IPS-18c (cell line): ENCODE measurements around the gene STAT1.

Source experiments
- H3K4me3 ChIP-seq: 2 replicates; pipeline ENCODE4 v1.7.0; 2013; ENCODE audit warnings: low read depth, mild to moderate bottlenecking, low read length, moderate library complexity; ENCODE audit not compliant: insufficient read depth
- H3K9me3 ChIP-seq: one replicate; pipeline ENCODE4 v1.6.1; 2013; ENCODE audit warnings: mild to moderate bottlenecking, low read length, moderate library complexity; ENCODE audit not compliant: control insufficient read depth, insufficient read depth

STAT1 gene

DNA sequence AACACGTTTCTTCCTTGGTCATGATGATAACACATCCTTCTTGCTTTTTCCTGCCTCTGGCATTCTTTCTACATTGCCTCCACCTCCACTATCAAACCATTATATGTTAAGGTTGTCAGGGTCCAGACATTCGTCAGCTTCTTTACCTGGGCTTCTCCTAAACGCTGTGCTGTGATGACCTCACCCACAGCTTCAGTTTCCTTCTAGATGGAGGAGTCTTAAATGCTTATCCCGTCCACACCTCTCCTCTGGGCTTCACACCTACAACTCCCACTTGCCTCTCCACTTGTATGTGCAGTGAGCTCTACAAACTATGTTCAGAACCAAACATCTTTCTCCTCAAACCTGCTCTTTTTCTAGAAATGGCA lies 666 bp upstream of the STAT1 start:
- Histone ChIP-seq H3K4me3 (peak overlapping the region; percentile 80), H3K9me3 (no peaks in the 10 kb centered on the region)

DNA sequence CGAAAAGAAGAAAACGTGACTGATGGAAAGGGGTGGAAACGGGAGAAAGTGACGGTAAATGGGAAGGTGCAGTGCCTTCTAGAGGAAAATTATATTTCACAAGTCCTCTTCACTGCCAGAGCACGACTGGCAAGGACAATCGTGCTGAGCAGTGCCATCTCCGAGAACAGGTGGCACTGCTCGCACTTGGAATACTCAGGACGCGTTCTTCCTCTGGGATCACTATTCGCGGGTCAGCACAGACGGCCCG lies 364 bp downstream of the STAT1 start:
- peak overlapping the region; percentile 80 for H3K4me3 ChIP-seq
- H3K9me3 ChIP-seq: no peaks in the 10 kb centered on the region

DNA sequence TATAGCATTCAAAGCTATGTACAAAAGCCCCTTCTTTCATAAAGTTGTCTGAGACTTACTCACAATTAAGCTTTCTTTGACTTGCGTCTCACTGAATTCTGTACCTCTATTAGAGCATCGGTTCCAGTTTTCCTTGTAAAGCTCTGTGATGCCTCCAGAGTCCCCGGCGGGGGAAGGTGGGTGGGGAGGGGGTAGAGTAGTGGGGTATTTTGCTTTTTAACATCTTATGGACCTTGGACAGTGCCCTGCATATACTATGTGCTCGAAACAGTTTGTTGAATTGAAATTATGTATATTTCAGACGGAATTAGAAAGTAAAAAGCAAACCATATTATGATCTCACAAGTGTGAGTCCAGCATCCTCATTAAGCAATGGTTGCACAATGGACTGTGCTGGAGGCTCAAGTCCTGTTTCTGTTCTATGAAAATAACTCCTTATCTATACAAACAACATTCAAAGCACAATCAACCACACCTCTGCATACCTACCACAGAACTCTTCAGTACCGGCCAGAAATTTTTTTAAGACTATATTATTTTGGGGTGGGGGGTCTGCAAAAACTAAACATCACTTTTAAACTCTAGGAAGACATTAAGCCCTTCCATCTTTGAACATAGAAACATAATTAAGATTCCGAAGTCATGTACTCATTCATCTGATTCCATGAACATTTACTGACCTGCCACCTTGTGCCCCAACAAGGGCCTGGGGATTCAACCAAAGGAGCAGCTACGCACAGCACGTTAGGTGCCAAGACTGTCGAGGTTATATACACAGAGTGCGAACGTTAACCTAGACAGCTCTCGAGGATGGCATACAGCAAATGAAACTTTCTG lies 908 bp downstream of the STAT1 start:
- peak overlapping the region; percentile 80 for H3K4me3 ChIP-seq
- H3K9me3 ChIP-seq: no peaks in the 10 kb centered on the region

DNA sequence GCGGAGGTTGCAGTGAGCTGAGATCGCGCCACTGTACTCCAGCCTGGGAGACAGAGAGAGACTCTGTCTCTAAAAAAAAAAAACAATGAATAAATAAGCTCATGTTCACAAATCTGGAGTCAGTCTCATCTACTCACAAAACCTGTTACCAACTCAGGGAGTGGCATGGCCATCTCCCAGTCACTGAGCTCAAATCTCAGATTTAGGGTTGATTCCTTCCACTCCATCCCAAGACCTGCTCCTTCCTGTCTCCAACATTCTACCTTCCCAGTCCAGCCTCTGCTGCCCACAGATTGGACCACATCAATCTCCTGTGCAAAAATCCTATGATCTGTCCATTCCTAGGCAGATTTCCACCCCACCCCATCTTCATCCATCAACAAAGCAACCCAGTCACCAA lies 1.6 kb downstream of the STAT1 start:
- Histone ChIP-seq H3K4me3 (no peak overlapping the region), H3K9me3 (no peaks in the 10 kb centered on the region)

DNA sequence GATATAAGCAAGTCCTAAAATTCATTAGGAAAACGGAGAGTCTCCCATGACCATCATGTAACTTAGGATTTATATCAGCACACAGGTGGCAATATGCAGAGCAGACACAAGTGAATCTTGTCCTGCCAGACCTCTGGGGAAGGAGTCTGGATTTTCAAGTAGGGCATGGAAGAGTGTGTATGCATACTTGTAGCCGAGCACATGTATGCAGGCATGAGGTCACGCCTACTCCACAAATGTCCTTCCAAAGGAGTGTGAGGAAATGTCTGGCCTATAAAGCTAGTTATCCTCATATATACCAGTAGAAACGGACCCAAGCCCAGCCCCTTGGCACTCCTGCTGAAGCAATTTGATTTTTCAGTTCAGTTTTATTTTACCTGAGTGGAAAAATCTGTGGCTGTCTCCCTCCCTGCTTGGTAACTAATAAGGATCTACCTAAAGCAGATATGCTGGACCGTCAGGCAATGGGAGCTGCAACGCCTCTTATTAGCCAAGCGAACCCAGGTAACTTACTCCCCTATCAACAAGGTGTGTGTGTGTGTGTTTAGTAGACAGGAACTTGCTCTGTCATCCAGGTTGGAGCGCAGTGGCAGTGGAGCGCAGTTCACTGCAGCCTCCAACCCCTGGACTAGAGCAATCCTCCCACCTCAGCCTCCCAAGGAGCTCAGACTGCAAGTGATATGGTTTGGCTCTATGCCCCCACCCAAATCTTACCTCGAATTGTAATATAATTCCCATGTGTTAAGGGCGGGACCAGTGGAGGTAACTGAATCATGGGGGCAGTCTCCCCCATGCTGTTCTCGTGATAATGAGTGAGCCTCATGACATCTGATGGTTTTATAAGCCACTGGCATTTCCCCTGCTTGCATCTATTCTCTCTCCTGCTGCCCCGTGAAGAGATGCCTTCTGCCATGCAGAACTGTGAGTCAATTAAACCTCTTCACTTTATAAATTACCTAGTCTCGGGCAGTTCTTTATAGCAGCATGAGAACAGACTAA lies 2.8 kb downstream of the STAT1 start:
- H3K4me3 ChIP-seq: no peak overlapping the region
- H3K9me3 ChIP-seq: no peaks in the 10 kb centered on the region

DNA sequence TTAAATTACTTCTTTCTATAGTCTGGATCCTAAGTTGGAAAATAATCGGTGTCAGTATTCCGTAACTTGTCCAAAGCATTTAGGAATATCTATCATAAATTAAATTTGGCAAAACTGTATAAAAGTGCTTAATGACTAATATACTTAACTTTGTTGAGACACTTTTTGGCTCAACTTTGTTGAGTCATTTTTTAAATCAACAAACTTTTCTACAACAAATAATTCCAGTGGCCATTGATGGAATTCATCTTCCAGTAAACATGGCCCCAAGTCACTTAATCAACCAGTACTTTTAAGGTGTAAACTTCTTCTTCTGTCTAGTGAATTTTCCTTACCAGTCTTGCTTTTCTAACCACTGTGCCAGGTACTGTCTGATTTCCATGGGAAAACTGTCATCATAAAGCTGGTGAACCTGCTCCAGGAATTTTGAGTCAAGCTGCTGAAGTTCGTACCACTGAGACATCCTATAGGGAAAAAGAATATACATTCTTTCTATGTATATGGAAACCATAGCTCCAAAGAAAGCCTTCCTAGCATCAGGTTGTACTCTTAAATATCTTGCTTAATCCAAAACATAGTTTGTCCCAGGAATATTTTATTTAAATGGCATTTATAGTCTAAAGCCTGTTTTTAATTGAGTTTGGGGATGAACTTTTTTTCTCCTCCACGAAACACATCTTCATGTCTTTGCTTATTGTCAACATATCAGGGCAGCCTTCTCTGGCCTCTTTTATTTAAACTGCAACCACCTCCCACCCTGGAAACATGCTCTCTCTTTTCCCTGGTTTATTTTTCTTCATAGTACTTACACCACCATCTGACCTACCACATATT lies 4.2 kb downstream of the STAT1 start:
- no peaks in the 10 kb centered on the region for H3K9me3 ChIP-seq
- H3K4me3 ChIP-seq: no peak overlapping the region

DNA sequence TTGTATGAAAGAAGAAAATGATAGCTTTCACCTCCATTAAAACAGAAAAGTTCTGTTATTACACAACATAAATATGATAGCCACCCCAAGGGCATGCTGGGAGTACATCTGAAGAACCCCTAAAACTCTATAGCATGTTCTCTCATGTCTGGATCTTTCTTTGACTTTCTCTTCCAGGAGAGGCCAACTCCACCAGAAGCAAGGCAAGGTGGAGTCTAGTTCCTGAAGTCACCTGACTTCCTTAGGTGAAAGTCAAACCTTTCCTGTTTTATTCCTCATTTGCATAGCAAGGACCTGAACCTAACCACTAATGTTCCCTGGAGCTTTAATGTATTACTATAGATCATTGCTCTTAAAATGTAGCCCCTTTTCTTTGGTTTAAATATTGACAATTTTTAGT lies 5.7 kb downstream of the STAT1 start:
- H3K9me3 ChIP-seq: no peaks in the 10 kb centered on the region
- no peak overlapping the region for H3K4me3 ChIP-seq

DNA sequence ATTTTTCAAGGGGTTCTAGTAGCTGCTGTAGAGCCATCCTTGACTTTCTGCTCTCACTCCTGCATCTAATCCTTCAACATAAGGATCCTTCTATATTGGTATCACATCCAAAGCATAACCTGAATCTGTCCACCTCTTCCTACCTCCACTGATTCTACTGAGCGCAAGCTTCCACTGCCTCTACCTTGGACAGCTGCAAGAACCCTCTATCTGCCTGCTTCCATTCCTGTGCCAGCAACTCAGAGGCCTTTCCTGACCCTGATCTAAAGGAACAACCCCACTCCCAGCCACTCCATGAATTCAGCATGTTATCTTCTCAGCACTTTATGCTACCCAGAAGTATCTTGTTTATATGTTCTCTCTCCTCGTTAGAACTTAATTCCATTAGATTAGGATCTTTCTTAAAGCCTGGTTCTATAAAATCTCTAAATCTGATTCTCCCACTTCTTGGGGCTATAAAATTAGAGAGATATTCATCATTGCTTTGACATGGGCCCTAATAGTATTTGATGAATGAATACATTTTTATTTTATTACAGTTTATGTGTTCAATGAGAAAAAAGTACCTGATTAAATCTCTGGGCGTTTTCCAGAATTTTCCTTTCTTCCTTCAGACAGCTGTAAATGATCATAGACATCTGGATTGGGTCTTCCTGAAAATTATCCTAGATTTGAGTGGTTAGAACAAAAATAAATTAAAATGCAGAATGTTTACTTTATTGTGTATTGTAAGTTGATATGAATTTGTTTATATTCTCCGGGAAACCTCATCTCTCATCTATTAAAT lies 6.8 kb downstream of the STAT1 start:
- Histone ChIP-seq H3K9me3 (no peaks in the 10 kb centered on the region), H3K4me3 (no peak overlapping the region)

DNA sequence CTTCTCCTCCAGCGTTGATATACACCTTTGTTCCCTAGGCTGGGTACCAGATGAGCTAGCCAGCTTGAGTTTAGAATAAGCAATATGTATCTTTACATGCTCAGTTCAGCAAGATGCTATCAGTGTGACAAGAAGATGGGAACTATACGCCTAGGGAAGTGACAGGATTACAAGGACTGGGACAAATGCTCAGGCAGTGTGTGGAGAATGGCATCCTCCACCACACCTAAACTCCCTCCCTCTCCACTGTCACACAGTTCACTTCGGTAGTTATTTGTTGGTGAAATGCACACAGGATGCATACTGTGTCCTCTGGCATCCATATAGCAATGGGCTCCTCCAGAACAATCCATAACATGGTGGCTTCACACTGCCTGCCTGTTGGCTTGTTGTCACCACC lies 7.7 kb downstream of the STAT1 start:
- Histone ChIP-seq H3K9me3 (no peaks in the 10 kb centered on the region), H3K4me3 (no peak overlapping the region)

DNA sequence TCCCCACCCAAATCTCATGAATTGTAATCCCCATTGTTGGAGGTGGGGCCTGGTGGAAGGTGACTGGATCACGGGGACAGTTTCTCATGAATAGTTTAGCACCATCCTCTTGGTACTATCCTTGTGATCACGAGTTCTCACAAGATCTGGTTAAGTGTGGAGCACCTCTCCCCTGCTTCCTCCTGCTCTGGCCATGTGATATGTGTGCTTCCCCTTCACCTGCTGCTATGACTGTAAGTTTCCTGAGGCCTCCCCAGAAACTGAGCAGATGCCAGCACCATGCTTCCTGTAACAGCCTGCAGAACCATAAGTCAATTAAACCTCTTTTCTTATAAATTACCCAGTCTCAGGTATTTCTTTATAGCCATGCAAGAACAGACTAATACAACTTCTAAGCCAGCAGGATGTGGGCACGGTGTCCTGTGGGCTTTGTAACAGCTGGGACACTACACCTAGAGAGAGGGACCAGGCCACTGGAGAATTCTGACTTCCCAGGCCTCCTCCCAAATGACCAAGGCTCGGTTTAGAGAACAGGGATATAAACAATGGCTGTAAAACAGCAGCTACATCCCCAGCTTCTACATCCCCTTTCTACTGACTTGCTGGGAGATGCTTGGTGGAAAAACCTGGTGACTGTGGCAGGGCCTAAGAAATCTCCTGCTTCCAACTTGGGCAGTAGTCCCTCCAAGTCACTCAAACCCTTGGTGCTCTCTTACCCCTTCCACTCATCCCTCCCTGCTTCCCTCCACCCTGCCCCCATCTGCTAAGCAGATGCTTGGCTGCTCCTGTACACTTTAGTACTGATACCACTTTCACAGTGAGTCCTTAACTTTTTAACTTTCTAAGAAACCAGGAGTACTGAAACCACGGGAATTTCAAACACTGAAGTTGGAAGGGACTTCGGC lies 10.3 kb downstream of the STAT1 start:
- H3K9me3 ChIP-seq: no peaks in the 10 kb centered on the region
- H3K4me3 ChIP-seq: no peak overlapping the region

DNA sequence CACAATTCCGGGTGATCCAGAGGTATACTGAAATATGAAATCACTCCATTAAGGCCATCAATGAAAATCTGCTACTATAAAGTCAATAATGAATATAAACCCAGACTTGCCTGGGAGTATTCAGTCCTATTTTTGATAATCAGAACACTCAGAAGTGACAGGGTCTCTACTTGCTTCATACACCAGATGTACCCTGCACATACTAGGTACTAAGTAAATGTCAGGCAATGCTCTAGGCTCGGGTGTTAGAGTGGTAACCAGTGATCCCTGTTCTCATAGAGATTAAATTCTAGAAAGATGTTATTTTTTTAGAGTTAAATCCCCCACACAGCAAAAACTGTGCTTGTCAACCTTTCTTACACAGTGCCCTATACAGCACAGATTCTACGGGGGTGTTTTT lies 12.3 kb downstream of the STAT1 start:
- H3K4me3 ChIP-seq: no peak overlapping the region
- no peaks in the 10 kb centered on the region for H3K9me3 ChIP-seq

DNA sequence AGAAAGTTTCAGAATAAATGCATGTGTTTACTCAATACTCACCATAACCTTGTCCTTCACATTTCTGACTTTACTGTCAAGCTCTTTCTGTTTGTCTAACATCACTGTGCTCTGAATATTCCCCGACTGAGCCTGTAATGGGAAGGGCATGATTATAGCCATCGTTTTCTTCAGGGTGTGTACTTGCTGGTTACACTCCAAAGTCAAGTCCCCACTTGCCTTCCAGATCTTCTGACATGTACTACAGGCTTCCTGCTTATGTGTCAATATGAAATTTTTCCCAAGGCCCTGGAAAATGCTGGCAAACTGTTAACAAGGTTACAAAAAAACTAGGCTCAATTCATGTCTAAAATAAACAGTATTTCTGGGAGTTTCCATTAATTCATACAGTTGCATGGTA lies 12.9 kb downstream of the STAT1 start:
- H3K9me3 ChIP-seq: no peaks in the 10 kb centered on the region
- H3K4me3 ChIP-seq: no peak overlapping the region

DNA sequence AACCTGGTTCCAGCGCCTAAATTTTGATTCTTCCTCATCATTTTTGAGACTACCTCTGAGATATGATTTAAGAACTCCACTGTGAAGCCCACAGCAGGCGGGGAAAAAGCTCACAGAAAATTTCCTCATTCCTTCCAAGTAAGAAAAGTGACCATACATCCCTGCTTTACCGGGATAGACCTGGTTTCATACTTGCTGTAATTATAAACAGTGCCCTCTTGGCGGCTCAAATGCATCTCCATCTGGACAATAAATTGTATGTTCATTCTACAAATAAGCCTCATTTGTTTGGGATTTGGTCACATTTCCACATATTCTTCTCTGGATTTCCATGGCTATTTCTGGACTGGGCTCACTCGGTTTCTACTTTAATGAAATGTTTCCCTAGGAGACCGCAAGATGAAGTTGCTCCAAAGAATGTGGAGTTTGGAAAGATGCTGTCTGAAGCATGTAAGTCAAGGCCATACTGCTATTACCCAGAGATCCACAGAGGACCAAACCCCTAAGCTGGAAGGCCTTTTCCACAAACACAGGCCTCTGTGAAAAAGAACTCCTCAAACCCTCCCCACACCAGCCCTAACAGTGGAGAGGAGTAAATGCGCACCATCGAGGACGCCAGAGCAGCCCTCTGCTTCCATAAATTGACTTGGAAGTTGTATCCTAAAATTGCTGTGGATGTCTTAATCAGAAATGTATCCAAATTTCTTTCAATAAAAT lies 13.9 kb downstream of the STAT1 start:
- Histone ChIP-seq H3K9me3 (no peaks in the 10 kb centered on the region), H3K4me3 (no peak overlapping the region)

DNA sequence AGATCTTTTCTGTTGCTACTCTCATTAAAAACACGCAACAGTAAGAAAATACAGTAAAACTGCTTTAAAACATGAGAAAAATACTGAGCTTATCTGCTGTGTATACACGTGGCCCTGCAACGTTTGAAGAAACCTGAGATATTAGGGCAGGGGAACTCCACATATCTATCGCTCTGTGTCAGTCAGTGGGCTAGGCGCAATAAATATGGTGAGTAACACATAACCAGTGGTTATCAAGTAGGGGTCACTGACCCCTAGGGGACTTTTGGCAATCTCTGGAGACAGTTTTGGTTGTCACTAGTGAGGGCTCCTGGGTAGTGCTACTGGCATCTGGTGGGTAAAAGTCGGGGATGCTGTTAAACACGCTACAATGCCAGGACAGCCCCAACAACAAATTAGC lies 14.9 kb downstream of the STAT1 start:
- Histone ChIP-seq H3K4me3 (no peak overlapping the region), H3K9me3 (no peaks in the 10 kb centered on the region)

DNA sequence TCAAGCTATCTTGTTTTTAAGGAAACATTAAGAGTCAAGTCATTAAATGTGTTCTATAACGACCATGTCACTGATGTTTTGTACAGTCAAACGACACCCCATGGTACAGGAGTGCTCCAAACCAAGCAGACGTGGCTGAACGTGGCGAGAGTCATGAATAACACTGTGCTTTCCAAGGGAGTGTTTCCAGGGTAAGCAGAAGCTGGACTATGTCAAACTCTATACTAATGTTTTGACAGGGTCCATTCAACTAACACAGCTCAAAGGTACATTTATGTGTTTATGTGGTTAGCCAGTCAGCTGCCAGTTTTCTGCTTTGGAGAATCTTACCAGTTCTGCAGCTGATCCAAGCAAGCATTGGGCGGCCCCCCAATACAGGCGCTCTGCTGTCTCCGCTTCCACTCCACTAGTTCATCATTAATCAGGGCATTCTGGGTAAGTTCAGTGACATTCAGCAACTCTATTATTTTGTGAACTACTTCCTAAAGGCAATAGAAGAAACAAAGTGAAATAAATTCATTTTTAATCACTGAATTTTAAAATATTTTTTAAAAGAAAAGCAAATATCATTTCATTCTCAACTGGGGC lies 16.4 kb downstream of the STAT1 start:
- Histone ChIP-seq H3K9me3 (no peaks in the 10 kb centered on the region), H3K4me3 (no peak overlapping the region)
